Islet precursor cell (in vitro differentiated cells): ENCODE data around the gene SLC5A2.
"Not testable (repeated sequence)": the region's sequence is repeated elsewhere in the genome, so short reads cannot be mapped to it uniquely, and the experiment has no call there.

ENCODE experiments used
- DNase-seq: peaks from one replicate; pipeline ENCODE4 v3.0.0-alpha.2; 2018

SLC5A2 gene

GRCh38 chr16:31476303-31477219 lies 6.4 kb upstream of the SLC5A2 start:
- DNase-seq, result peak; percentile 87

DNA sequence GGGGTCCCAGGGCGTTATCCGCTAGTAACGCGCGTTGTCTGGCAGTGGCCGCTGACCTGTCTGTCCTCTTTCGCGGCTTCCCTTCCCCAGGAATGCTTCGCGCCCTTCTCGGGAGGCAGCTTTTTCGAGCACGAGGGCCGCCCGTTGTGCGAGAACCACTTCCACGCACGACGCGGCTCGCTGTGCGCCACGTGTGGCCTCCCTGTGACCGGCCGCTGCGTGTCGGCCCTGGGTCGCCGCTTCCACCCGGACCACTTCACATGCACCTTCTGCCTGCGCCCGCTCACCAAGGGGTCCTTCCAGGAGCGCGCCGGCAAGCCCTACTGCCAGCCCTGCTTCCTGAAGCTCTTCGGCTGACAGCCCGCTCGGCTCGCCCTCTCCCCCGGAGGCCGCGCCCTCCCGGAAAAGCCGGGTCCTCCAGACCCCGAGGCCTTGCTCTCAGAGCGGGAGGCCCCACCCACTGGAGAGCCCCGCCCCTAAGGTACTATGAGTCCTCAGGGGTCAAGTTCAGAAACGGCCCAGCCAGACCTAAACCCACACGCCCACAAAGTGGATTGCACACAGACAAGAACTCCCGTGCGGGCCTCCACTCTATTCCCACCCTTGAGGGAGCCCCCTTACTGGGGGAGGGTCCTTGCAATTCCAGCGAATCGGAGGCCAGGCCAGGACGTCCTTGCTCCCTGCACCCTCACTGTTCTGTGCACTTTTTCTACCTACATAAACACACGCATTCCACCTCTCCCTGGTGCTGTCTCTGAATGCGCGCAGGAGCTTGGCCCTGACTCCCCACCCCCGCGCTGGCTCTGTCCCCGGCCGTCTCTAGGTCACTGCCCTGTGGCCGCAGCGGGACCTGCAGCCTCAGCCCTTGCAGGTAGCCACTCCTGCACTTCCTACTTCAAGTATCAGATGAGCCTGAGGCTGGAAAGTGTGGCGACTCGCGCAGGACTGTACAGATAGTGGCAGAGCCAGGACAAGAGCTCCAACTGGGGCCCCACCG lies 5.4 kb upstream of the SLC5A2 start:
- peak; percentile 90 for DNase-seq

- peak; percentile 66 for DNase-seq
Measured at GRCh38 chr16:31478956-31479355, 4.0 kb upstream of the SLC5A2 start.

- no peak for DNase-seq
Measured at GRCh38 chr16:31479751-31480150, 3.2 kb upstream of the SLC5A2 start.

GRCh38 chr16:31480851-31481536 lies 1.9 kb upstream of the SLC5A2 start:
- no peak for DNase-seq

- not testable (repeated sequence) for DNase-seq
Measured at GRCh38 chr16:31484048-31484447, 1.1 kb downstream of the SLC5A2 start.

GRCh38 chr16:31484491-31485171 lies 1.7 kb downstream of the SLC5A2 start:
- DNase-seq, result peak; percentile 74

- DNase-seq, result no peak
Measured at GRCh38 chr16:31485571-31485970, 2.6 kb downstream of the SLC5A2 start.

- DNase-seq, result no peak
Measured at GRCh38 chr16:31486045-31486444, 3.1 kb downstream of the SLC5A2 start.

DNA sequence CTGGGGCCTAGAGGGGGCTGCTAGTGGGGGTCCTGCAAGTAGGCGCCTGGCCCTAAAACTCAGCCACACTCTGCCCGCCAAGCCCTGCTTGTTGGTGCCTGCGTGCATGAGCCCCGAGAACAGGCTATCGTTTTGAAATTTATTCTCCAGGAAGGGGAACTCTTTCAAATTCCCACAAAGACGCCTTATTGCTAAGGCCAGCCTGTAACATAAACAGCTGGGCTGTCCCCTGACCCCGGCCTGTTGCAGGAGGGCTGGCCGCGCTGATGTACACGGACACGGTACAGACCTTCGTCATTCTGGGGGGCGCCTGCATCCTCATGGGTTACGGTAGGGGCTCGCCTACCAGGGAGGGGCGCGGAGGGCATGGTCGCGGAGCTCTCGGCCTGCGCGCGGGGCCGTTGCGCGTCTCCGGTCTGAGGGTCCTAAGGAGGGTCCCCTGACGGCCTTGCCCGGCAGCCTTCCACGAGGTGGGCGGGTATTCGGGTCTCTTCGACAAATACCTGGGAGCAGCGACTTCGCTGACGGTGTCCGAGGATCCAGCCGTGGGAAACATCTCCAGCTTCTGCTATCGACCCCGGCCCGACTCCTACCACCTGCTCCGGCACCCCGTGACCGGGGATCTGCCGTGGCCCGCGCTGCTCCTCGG lies 4.3 kb downstream of the SLC5A2 start:
- no peak for DNase-seq

DNA sequence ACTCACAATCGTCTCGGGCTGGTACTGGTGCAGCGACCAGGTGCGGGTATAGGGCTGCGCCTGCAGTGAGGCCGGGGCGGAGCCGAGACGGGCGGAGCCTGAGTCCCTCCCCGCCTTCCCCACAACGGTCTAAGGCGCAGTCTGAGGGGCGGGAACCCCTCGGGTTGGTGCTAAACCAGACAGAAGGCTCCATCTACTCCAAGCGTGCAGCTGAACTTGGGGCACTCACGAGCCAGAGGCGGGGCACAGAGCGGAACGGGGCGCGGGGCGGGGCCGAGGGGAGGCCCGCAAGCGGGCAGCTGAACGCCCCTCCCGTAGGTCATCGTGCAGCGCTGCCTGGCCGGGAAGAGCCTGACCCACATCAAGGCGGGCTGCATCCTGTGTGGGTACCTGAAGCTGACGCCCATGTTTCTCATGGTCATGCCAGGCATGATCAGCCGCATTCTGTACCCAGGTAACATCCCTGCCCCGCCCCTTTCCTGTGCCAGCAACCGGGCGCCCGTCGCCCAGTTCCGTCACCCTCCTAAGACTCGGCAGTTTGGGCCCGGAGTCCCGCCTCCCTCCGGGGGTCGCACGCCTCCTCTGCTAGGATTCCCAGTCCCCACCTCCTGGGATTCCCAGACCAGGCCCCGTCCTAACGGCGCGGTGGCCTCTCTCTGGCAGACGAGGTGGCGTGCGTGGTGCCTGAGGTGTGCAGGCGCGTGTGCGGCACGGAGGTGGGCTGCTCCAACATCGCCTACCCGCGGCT lies 5.0 kb downstream of the SLC5A2 start:
- DNase-seq, result peak; percentile 77

DNA sequence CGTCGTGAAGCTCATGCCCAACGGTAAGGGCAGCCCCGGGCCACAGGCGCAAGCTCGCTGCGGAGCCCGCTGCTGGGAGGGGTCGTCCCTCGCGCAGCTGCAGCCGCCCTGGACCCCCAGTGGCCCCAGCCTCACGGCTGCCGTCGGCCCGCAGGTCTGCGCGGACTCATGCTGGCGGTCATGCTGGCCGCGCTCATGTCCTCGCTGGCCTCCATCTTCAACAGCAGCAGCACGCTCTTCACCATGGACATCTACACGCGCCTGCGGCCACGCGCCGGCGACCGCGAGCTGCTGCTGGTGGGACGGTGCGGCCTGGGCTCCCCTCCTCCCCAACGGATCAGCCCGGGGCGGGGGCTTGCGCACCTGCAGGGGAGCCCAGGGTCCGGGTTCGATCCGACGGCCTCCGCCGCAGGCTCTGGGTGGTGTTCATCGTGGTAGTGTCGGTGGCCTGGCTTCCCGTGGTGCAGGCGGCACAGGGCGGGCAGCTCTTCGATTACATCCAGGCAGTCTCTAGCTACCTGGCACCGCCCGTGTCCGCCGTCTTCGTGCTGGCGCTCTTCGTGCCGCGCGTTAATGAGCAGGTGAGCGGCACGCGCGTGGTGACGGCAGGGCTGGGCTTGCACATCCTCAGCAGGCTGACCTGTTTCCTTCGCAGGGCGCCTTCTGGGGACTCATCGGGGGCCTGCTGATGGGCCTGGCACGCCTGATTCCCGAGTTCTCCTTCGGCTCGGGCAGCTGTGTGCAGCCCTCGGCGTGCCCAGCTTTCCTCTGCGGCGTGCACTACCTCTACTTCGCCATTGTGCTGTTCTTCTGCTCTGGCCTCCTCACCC lies 5.8 kb downstream of the SLC5A2 start:
- no peak for DNase-seq

DNA sequence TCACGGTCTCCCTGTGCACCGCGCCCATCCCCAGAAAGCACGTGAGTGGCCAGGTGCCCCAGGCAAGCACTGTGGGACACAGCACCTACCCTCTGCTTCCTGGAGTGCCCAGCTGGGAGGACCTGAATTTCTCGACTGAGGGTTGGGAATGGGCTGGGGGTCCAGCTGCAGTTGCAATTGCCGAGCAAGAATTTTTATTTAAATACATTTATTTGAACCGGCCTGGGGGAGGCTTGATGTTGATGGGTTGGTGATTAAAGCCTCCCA lies 6.3 kb downstream of the SLC5A2 start:
- no peak for DNase-seq

GRCh38 chr16:31489616-31490584 lies 7.0 kb downstream of the SLC5A2 start:
- no peak for DNase-seq

DNA sequence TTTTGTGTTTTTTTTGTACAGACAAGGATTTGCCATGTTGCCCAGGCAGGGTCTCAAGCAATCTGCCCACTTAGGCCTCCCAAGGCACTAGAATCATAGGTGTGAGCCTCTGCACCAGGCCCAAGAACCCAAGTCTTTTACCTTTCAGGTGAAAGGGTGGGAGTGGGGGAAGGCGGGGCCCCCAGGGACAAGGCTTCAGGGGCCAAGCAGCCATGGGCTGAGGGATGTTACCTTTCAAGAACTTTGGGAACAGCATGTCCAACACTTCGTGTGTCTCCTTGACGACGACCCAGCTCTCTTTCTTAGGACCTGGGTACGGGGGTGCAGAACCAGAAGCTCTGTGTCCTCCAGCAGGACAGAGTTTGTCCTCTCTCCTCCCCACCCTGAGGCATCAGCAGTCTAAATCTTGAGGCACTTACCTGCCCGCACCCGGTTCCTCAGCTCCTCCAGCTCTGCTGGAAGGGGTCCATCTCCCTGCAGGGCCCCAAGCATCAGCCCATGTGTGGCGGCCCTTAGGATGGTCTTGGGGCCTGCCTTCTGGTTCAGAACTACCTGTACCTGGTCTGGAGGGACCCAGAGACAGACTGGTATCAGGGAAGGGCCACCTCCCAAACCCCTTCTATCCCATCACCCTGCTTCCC lies 9.0 kb downstream of the SLC5A2 start:
- no peak for DNase-seq

DNA sequence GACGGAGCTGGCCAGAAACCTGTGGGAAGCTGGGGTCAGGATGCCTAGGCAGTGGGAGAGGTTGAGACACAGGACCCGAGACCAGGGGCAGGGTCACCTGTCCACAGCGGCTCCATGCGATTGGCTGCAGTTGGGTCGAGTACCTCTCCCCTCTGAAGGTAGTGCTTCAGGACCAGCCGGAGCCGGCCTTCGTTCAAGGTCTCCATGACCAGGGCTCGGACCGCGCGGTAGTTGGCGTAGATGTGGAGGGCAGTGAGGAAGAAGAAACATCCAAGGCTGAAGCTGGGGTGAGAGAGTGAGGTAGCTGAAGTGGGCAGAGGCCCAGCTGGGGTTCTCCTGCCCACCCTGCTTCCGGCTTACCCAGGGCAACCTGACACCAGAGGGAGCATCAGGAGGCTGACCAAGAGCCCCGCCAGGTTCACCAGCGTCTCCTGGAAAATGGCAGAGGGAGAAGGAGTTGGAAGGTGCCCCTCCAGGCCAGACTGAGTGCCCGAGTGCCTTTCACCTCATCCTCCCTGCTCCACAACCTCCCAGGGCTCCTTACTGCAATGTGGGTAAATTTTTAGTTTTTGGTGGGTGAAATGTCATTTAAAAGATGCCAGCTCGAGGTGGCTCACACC lies 10.7 kb downstream of the SLC5A2 start:
- DNase-seq, result no peak

DNA sequence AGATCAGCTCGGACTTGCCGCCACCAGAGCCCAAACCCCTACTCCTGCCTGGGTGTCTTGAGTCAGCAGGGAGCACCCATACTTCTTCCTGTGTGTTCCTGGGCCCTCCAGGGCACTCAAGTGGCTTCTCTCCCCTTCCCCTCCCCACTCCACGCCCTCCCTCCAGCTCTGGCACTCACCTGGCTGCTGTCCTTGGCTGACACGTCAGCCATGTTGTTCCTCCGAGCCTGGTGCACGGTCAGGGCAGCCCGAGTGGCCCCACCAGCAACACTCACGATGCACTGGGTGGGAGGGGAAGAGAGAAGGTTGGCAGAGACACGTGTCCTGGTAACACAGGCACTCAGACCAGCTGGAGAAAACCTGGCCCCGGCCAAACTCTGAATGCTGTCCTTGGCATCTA lies 13.7 kb downstream of the SLC5A2 start:
- DNase-seq, result no peak

- no peak for DNase-seq
Measured at GRCh38 chr16:31498493-31498892, 15.6 kb downstream of the SLC5A2 start.
